GM19463 (cell line): ENCODE measurements around the gene ATP10A.
"Not testable (repeated sequence)": the region's sequence is repeated elsewhere in the genome, so short reads cannot be mapped to it uniquely, and the experiment has no call there.

Experiments used
- ATAC-seq: cut with Tn5 transposase; IDR thresholded peaks from one replicate; pipeline ENCODE4 v1.9.1; 2021; ENCODE audit warnings: mild to moderate bottlenecking, moderate library complexity; ENCODE audit not compliant: unreplicated experiment

ATP10A gene

DNA sequence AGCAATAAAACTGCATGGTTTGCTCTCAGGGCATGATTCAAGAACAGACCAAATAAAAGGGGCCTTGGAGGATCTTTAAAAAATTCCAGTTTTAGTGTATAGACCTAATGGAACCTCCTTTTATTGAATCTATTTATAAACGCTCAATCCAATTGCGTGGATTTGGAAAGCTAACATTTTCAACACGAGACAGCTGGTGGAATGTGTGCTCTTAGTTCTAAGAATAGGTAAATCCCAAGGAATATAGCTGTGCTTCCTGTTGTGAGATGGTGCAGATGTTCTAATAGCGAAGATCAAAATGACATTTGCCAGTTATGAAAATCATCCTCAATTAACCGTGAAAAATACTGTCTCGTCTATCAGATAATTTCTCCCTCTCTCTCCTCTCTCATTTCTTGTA is 192.5 kb downstream of the ATP10A start:
- ATAC-seq = no peak

DNA sequence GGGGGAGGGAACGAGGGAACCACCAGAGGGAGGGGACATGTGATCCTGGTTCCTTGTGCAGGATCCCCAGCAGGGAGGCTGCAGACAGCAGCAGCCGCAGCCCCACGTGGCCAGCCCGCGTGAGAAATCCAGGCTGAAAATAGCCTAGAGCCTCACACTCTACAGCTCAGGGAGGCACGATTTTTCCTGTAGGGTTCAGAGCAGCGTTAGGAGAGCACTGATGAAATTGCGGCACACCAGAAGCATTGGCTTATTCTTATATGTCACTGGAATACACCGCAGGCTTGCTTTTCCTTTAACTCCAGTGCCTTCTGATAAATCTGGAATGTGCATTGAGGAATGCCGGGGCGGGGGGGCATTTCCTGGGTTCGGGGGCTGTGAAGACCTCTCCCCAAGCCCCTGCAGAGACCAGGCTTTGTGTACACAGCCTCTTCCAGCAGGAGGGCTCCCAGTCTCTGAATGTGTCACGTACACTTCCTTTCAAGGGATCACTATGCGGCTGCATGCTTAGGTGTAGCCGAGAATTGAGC is 193.0 kb downstream of the ATP10A start:
- ATAC-seq = no peak

DNA sequence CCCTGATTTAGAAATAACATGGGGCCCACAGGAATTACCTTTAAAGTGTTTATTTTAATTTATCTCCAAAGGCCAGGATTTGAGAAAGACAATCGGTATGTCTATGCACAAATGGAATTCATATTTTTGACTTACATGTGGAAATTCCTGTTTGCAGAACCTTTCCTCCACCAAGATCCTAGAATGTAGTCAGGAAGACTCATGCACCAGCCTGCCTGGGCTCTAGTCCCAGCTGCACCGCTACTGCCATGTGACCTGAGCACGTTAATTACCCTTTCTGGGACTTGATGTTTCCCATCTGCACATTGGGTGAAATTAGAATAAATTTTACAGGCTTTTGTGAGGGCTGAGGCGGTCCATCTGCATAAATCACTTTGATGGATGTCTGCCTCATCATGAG is 194.2 kb downstream of the ATP10A start:
- no peak for ATAC-seq

DNA sequence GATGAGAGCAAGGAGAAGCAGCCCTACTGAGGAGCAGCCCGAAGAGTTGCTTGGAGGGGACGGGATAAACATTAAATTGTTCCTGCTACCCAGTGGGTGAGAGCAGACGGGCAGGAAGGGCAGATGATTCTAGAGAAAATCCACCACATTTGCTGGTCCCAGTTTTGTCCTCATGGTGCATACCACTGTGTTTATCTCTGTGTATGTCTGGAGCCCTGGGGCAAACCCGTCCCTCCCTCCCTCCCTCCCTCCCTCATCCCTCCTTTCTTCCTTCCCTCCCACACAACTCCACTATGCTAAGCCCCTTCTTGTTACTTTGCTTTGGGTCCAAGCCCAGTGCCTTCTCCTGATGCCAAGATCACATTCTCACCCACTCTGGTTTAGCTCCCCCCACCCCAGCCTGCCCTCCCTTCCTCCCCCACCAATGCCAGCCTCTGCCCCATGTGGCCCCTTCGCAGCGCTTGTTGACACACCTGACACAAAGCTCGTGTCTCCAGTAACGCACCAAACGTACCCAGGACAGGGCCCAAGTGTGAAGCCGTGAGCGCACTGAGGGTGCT is 194.8 kb downstream of the ATP10A start:
- ATAC-seq = no peak

DNA sequence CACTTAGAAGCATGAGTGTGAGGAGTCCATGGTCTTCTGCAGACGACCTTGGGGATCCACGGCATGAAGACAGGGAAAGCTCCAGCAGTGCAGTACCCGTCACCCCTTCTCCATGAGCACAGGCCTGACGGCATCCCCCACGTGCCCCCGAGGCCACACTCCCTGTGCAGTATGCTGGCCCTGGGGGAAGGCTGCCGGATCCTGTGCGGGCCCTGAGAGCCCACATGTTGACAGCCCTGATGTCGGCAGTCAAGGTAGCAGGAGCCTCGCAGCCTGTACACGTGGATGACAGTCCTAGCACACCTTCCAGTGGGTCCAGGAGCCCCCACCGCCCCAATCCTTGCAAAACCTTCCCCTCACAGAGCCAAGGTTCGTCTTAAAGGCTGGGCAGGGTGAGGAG is 195.3 kb downstream of the ATP10A start:
- ATAC-seq = no peak

DNA sequence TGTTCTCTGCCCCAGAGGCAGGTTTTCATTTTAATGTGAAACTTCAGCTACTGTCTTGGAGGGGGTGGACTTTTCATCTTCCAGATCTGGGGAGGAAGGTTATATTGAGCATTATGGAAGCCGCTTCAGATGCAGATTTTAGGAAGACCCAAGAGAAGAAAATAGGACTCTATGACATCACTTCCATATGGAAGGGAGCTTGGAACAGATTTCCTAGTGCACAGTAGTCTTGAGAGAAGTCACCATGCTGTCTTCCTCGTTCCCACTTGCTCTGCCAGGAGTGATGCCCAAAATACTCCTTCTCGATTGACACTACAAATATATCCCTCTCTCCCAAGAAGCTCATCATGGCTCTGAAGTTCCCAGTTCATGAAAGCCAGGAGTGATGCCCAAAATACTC is 197.2 kb downstream of the ATP10A start:
- no peak for ATAC-seq

DNA sequence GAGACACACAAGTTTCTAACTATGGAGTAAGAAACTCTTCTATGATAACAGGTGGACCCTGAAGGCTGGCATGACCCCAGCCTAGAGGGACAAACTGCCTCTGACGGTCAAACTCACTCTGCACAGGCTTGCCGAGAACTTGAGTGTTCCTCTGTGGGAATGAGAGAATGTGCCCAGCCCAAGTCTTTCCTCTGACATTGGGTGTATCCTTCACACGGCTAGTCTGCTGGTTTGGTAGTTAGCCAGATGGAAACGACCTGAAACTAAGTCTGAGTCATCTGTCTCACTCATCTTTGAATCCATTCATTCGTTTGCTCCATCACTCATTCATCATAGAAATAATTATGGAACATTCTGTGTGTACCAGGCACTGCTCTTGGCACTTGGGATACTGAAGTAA is 198.4 kb downstream of the ATP10A start:
- ATAC-seq = no peak

- ATAC-seq = no peak
Observed at GRCh38 chr15:25663515-25663914, 199.6 kb downstream of the ATP10A start.

- no peak for ATAC-seq
Observed at GRCh38 chr15:25661898-25662297, 201.2 kb downstream of the ATP10A start.

DNA sequence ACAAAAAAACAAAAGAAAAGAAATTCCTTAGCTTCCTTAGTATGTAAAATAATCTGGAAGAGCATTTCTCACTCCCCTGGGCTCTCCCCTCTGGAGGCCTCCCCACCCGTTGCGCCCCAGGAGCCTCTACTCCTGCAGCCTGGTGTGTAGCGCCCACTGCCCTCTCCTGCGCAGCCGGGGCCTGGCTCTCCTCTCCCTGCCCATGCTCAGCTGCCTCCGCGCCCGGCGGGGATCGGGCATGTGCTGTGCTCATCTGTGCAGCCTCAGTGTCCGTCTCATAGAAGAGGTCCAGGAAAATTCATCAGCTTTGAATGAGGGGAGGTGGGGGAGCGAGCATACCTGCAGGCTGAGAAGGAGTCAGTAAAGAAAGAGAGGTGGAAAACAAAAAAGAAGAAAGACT is 203.9 kb downstream of the ATP10A start:
- no peak for ATAC-seq

DNA sequence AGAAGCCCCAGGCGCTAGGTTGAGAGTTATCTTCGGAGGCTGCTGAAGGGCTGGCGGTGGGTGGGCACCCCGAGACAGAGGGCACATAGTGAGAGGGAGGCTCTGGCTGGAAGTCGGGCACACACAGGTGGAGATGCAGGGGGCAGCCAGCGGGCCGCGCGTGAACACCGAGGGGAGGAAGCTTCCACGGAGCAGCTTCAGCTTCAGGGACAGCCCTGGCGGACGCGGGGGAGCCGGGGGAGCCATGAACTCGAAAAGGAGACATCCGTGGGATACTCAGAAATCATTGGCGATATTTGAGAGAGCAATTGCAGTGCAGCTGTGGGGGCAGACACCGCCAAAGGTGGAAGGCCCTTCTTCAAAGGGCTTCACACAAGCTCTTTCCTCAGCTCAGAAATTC is 204.6 kb downstream of the ATP10A start:
- no peak for ATAC-seq

DNA sequence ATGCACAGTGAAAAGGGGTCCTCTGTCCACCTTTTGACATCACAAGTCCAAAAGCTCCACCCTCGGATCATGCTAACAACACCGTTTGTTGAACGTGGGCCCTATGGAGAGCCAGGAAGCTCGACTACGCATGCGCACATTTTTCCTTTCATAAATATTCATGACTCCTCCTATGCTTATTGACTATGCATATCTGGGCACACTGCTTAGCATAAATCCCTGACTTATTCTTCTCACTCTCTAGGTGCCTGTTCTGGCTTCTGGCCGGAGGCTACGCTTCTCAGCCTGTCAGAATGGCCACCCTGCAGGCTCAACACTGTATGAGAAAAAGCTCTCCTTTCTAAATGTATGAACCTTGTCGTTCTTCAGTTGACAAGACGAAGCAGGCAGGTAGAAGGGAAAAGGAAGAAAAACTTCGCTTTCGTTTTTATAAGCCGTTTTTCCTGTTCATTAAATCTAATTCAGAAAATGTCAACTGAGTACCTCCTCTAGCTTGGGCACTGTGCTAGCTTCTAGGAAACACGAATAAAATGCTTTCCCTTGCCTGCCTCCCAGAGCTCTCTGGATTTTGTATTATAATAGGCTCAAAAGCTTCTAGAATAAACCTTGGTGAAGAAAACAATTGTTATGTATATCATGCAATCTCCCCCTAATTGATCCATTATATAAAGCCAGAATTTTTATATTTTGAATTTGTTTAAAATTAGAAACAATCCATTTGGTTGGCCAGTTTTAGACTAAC is 207.7 kb downstream of the ATP10A start:
- no peak for ATAC-seq

GRCh38 chr15:25653371-25653770 is 209.8 kb downstream of the ATP10A start:
- no peak for ATAC-seq

GRCh38 chr15:25652704-25653103 is 210.4 kb downstream of the ATP10A start:
- no peak for ATAC-seq

GRCh38 chr15:25649390-25649789 is 213.7 kb downstream of the ATP10A start:
- no peak for ATAC-seq

DNA sequence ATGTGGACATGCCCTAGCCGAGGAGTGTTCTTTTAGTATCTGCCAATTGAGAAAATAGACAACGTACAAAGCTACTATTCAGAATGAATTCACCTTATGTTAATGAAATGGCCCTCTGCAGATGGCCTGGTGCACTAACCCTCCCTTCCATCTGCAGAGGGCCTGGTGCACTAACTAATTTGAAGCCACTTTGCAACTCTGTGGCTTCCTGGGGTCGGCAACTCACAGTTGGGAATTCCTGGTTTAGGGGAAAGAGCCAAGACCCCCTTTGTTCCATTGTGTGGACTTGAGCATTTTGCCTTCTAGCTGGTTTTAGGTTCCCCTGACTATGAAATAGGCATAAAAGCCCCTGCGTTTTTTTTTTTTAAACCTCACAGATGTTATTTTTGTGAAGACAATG is 220.0 kb downstream of the ATP10A start:
- ATAC-seq = no peak

GRCh38 chr15:25641762-25642161 is 221.4 kb downstream of the ATP10A start:
- ATAC-seq = no peak

DNA sequence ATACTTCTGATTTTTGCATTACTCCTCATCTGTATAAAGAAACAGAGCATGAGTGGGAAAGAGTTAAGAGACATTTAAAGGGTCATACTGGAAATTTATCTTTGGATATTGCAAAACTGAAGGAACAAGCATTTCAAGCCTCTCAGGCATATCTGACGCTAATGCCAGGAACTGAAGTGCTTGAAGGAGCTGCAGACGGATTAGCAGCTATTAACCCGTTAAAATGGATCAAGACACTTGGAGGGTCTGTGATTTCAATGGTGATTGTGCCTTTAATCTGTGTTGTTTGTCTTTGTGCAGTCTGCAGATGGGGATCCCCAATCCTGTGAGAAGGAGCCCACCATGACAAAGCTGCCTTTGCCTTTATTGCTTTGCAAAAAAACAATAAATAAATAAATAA is 221.8 kb downstream of the ATP10A start:
- ATAC-seq = no peak

DNA sequence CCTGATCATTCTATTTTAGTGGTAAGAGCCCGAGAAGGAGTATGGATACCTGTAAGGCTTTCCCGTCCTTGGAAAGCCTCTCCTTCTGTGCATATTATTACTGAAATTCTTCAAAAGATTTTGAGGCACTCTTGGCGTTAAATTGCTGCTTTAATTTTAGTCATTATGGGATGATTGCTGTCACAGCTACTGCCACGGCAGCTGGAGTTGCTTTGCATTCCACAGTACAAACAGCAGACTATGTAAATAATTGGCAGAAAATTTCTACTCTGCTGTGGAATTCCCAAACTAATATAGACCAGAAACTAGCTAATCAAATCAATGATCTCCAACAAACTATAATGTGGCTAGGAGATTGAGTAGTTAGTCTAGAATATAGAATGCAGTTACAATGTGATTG is 222.2 kb downstream of the ATP10A start:
- ATAC-seq = not testable (repeated sequence)

DNA sequence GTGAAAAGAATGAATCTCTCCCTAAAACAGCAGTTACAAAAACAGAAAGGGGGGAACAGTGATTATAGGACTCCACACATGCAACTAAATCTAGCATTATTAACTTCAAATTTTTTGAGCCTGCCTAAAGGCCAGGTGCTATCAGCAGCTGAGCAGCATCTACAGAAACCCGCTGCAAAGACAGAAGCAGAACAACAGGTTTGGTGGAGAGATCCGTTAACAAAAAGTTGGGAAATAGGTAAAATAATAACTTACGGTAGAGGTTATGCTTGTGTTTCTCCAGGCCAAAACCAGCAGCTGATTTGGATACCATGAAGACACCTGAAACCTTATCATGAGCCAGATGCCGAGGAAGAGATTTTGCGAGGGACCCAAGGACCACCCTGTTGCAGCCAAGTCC is 222.7 kb downstream of the ATP10A start:
- ATAC-seq = no peak

DNA sequence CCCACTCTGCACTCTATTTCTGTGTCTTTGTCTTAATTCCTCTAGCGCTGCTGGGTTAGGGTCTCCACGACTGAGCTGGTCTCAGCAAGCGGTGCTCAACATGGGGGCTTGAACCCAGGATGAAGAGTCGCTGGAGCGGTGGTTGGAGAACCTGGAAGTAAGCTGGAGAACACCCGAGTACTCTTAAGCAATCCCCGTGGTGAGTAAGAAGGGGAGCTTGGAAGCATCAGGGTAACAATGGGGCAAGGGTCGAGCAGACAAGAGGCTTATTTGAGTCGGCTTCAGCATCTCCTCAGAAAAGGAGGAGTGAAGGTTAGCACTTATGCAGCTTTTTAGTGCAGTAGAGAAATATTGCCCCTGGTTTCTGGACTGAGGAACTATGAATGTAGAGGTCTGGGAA is 226.6 kb downstream of the ATP10A start:
- ATAC-seq = not testable (repeated sequence)

- ATAC-seq = no peak
Observed at GRCh38 chr15:25635191-25635590, 227.9 kb downstream of the ATP10A start.

DNA sequence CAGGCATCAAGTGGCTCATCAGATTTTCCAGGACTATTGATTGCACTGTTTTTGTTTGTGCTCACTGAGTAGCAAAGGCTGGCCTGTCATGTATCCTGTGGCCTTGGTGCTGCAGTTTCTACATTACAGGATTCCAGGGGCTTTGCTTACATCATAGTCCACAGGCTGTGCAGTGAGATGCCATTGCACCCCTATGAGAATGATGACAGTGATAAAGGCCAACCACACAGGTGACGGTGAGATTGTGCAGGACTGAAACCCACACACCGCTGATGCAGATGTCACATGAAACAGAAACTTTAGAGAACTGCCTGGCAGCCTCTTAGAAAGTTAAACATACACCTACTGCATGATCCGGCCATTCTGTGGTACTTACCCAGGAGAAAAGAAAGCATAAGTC is 229.3 kb downstream of the ATP10A start:
- no peak for ATAC-seq
